Astrocyte (in vitro differentiated cells and primary cell): ENCODE data around the gene HRH4. TPM values are rescaled to one million over a fixed set of nuclear protein-coding genes. Genes with fewer than 3 reads are reported as not detected.

ENCODE experiments used
- DNase-seq: peaks from one replicate; pipeline ENCODE4 v3.0.0-alpha.2; 2010; ENCODE audit warnings: low read depth
- FAIRE-seq: peaks from 2 replicates; lab custom pipeline; 2011; peaks lifted over from hg19 to GRCh38; lab: Jason Lieb, UNC
- H2AFZ ChIP-seq: 2 replicates; pipeline ENCODE4 v1.6.0; 2012; ENCODE audit warnings: low read depth, low read length, inconsistent platforms
- H3K27ac ChIP-seq: 2 replicates; pipeline ENCODE4 v1.5.1; 2011; ENCODE audit warnings: low read depth, low read length, inconsistent platforms
- H3K27me3 ChIP-seq: 2 replicates; pipeline ENCODE4 v1.6.0; 2011; ENCODE audit warnings: low read length, inconsistent platforms; ENCODE audit not compliant: insufficient read depth
- H3K36me3 ChIP-seq: 2 replicates; pipeline ENCODE4 v1.5.1; 2011; ENCODE audit warnings: low read length, inconsistent platforms; ENCODE audit not compliant: insufficient read depth
- H3K4me1 ChIP-seq: 2 replicates; pipeline ENCODE4 v1.5.1; 2011; ENCODE audit warnings: low read length, inconsistent platforms; ENCODE audit not compliant: insufficient read depth
- H3K4me2 ChIP-seq: 2 replicates; pipeline ENCODE4 v1.6.0; 2012; ENCODE audit warnings: low read length, inconsistent platforms
- H3K4me3 ChIP-seq: 2 replicates; pipeline ENCODE4 v1.5.1; 2011; ENCODE audit warnings: low read depth, mild to moderate bottlenecking, low read length, inconsistent platforms; ENCODE audit not compliant: insufficient read depth
- H3K79me2 ChIP-seq: 2 replicates; pipeline ENCODE4 v1.6.0; 2012; ENCODE audit warnings: mild to moderate bottlenecking, low read length, inconsistent platforms; ENCODE audit not compliant: insufficient read depth
- H3K9ac ChIP-seq: 2 replicates; pipeline ENCODE4 v1.6.0; 2012; ENCODE audit warnings: mild to moderate bottlenecking, low read length, inconsistent platforms
- H3K9me3 ChIP-seq: 2 replicates; pipeline ENCODE4 v1.5.1; 2012; ENCODE audit warnings: low read depth, mild to moderate bottlenecking, low read length, inconsistent platforms; ENCODE audit not compliant: insufficient read depth
- H4K20me1 ChIP-seq: 2 replicates; pipeline ENCODE4 v1.6.0; 2012; ENCODE audit warnings: low read length, inconsistent platforms; ENCODE audit not compliant: insufficient read depth
- H3K27ac Mint-ChIP-seq: one replicate; pipeline ENCODE4 v1.8.0; 2021; ENCODE audit warnings: mild to moderate bottlenecking, mixed read lengths; ENCODE audit not compliant: unreplicated experiment
- H3K27me3 Mint-ChIP-seq: one replicate; pipeline ENCODE4 v1.8.0; 2021; ENCODE audit warnings: low read depth, mixed read lengths; ENCODE audit not compliant: unreplicated experiment
- H3K36me3 Mint-ChIP-seq: one replicate; pipeline ENCODE4 v1.8.0; 2021; ENCODE audit warnings: low read depth, mixed read lengths; ENCODE audit not compliant: unreplicated experiment
- H3K4me1 Mint-ChIP-seq: one replicate; pipeline ENCODE4 v1.8.0; 2021; ENCODE audit warnings: low read depth, mixed read lengths; ENCODE audit not compliant: unreplicated experiment
- H3K4me3 Mint-ChIP-seq: one replicate; pipeline ENCODE4 v1.8.0; 2021; ENCODE audit warnings: mild to moderate bottlenecking, moderate library complexity, mixed read lengths; ENCODE audit not compliant: unreplicated experiment
- H3K9me3 Mint-ChIP-seq: one replicate; pipeline ENCODE4 v1.8.0; 2021; ENCODE audit warnings: mild to moderate bottlenecking, mixed read lengths; ENCODE audit not compliant: unreplicated experiment
- CTCF ChIP-seq: IDR thresholded peaks from 2 replicates; pipeline ENCODE4 v1.5.1; 2011; ENCODE audit warnings: low read depth, mild to moderate bottlenecking, inconsistent platforms, low read length, moderate library complexity; ENCODE audit not compliant: insufficient read depth
- EZH2 ChIP-seq: IDR thresholded peaks from 2 replicates; pipeline ENCODE4 v1.6.1; 2012; ENCODE audit warnings: mild to moderate bottlenecking, low read length, inconsistent platforms; ENCODE audit not compliant: insufficient read depth
- total RNA-seq: library from RNA; stranded (reverse); gene quantifications from 2 replicates; pipeline ENCODE4 v1.2.1, GENCODE V29; 2021

HRH4 gene
- total RNA-seq, 1 donor from 2014 or later: 0.25 TPM

DNA sequence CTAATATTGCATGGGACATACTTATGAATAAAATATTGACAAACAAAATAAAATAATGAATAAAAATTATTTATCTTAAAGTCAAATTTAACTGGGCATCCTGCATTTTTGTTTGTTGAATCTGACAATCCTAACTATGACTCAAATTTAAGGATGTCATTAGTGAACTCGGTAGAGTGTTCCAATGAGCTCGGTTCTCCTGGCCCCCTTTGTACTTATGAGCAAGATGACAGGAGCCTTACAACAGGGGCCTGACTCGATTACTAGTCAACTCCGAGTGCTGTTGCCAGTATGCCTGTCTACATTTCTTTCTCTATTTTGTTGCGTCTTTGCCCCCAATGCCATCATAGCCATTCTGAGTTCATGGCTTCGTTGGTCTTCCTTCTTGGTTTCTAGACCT is 40.3 kb downstream of the HRH4 start:
- TF ChIP-seq CTCF (no peak), EZH2 (no peak)

GRCh38 chr18:24502667-24503523 is 42.5 kb downstream of the HRH4 start:
- H3K27me3 ChIP-seq: no peaks in the 10 kb centered on the region
- no peak overlapping the region for H3K9ac ChIP-seq
- H3K4me3 ChIP-seq: no peak overlapping the region
- Mint-ChIP-seq H3K4me1 (peaks cover 11% of the 10 kb centered on the region), H3K27ac (no peak overlapping the region), H3K27me3 (no peaks in the 10 kb centered on the region), H3K36me3 (no peaks in the 10 kb centered on the region), H3K9me3 (no peaks in the 10 kb centered on the region), H3K4me3 (no peak overlapping the region)
- no peaks in the 10 kb centered on the region for H3K79me2 ChIP-seq
- H4K20me1 ChIP-seq: no peaks in the 10 kb centered on the region
- H3K27ac ChIP-seq: no peak overlapping the region
- TF ChIP-seq CTCF (no peak), EZH2 (no peak)
- H3K4me2 ChIP-seq: no peak overlapping the region
- H3K9me3 ChIP-seq: no peaks in the 10 kb centered on the region
- no peaks in the 10 kb centered on the region for H3K4me1 ChIP-seq
- H3K36me3 ChIP-seq: no peaks in the 10 kb centered on the region
- no peak for DNase-seq
- FAIRE-seq: no peak
- H2AFZ ChIP-seq: no peak overlapping the region

More for the DNA sequence above, 40.3 kb downstream of the HRH4 start:
- Mint-ChIP-seq H3K27ac (no peak overlapping the region), H3K4me1 (peaks cover 24% of the 10 kb centered on the region), H3K36me3 (no peaks in the 10 kb centered on the region), H3K4me3 (no peak overlapping the region), H3K27me3 (no peaks in the 10 kb centered on the region), H3K9me3 (no peaks in the 10 kb centered on the region)
- Histone ChIP-seq H3K36me3 (no peaks in the 10 kb centered on the region), H4K20me1 (no peaks in the 10 kb centered on the region), H3K9ac (no peak overlapping the region), H3K4me2 (no peak overlapping the region), H3K9me3 (no peaks in the 10 kb centered on the region), H2AFZ (no peak overlapping the region), H3K27ac (no peak overlapping the region), H3K27me3 (no peaks in the 10 kb centered on the region), H3K4me1 (peaks cover 5% of the 10 kb centered on the region), H3K79me2 (no peaks in the 10 kb centered on the region), H3K4me3 (no peak overlapping the region)
- no peak for DNase-seq
- no peak for FAIRE-seq

GRCh38 chr18:24504401-24504800 is 44.0 kb downstream of the HRH4 start:
- H3K27ac ChIP-seq: no peak overlapping the region
- Mint-ChIP-seq H3K4me1 (peaks cover 8% of the 10 kb centered on the region), H3K27me3 (no peaks in the 10 kb centered on the region), H3K36me3 (no peaks in the 10 kb centered on the region), H3K9me3 (no peaks in the 10 kb centered on the region), H3K4me3 (no peak overlapping the region), H3K27ac (no peak overlapping the region)
- H3K79me2 ChIP-seq: no peaks in the 10 kb centered on the region
- no peaks in the 10 kb centered on the region for H3K36me3 ChIP-seq
- H3K4me1 ChIP-seq: no peaks in the 10 kb centered on the region
- H3K4me2 ChIP-seq: no peak overlapping the region
- no peak overlapping the region for H3K9ac ChIP-seq
- H3K27me3 ChIP-seq: no peaks in the 10 kb centered on the region
- H4K20me1 ChIP-seq: no peaks in the 10 kb centered on the region
- no peaks in the 10 kb centered on the region for H3K9me3 ChIP-seq
- no peak overlapping the region for H3K4me3 ChIP-seq
- TF ChIP-seq EZH2 (no peak), CTCF (no peak)
- DNase-seq: no peak
- FAIRE-seq: no peak
- no peak overlapping the region for H2AFZ ChIP-seq
